ENCODE results near the gene RREB1. TPM values are rescaled to one million over a fixed set of nuclear protein-coding genes. Genes with fewer than 3 reads are reported as not detected.

The RREB1 gene
- total RNA-seq, 3 donors from 2014 or later: 64.9 to 85.9 (median 74.7) TPM

GRCh38 chr6:7138046-7138531 is 30.3 kb downstream of the RREB1 start:
- ATAC-seq (peak; percentile 18), DNase-seq (no peak)
- peaks cover 53% of the 10 kb centered on the region for H3K4me1 ChIP-seq (ENCODE audit: low read depth)
- no peak for TF ChIP-seq CTCF (IDR thresholded peaks at IDR 0.05)
- no peak overlapping the region for H3K4me3 ChIP-seq
- no peaks in the 10 kb centered on the region for H3K36me3 ChIP-seq (ENCODE audit: low read depth)
- intact Hi-C loops (cut with DNase I, micrococcal nuclease): no loop called here
- no peaks in the 10 kb centered on the region for H3K9me3 ChIP-seq

- H3K9me3 ChIP-seq: no peaks in the 10 kb centered on the region
- DNase-seq (peak; percentile 73 to 76 (median 74)), ATAC-seq (peak; percentile 67)
- H3K4me1 ChIP-seq (ENCODE audit: low read depth): peaks cover 59% of the 10 kb centered on the region
- TF ChIP-seq CTCF (IDR thresholded peaks at IDR 0.05): no peak
- intact Hi-C loops (cut with DNase I, micrococcal nuclease): no loop called here
- H3K4me3 ChIP-seq: no peak overlapping the region
- no peaks in the 10 kb centered on the region for H3K36me3 ChIP-seq (ENCODE audit: low read depth)
These were observed 31.2 kb downstream of the RREB1 start for GRCh38 chr6:7138921-7139358.

- ATAC-seq: peak; percentile 54
- H3K4me1 ChIP-seq (ENCODE audit: low read depth): peaks cover 63% of the 10 kb centered on the region
These were observed 32.2 kb downstream of the RREB1 start for GRCh38 chr6:7139835-7140470.

GRCh38 chr6:7140631-7141378 is 33.0 kb downstream of the RREB1 start:
- intact Hi-C loops (cut with DNase I, micrococcal nuclease): no loop called here
- Histone ChIP-seq H3K4me3 (peak overlapping the region; percentile 12), H3K9me3 (no peaks in the 10 kb centered on the region), H3K4me1 (ENCODE audit: low read depth) (peaks cover 66% of the 10 kb centered on the region), H3K36me3 (ENCODE audit: low read depth) (no peaks in the 10 kb centered on the region)
- TF ChIP-seq CTCF (IDR thresholded peaks at IDR 0.05): no peak
- peak; percentile 91 to 93 (median 93) for DNase-seq
- ATAC-seq: peak; percentile 82

More at GRCh38 chr6:7139835-7140470, 32.2 kb downstream of the RREB1 start:
- H3K9me3 ChIP-seq: no peaks in the 10 kb centered on the region
- no peak for TF ChIP-seq CTCF (IDR thresholded peaks at IDR 0.05)
- no peaks in the 10 kb centered on the region for H3K36me3 ChIP-seq (ENCODE audit: low read depth)
- intact Hi-C loops (cut with DNase I, micrococcal nuclease): no loop called here
- no peak overlapping the region for H3K4me3 ChIP-seq
- no peak for DNase-seq

GRCh38 chr6:7142228-7142801 is 34.6 kb downstream of the RREB1 start:
- intact Hi-C loops (cut with DNase I, micrococcal nuclease): no loop called here
- no peak for TF ChIP-seq CTCF (IDR thresholded peaks at IDR 0.05)
- Histone ChIP-seq H3K36me3 (ENCODE audit: low read depth) (no peaks in the 10 kb centered on the region), H3K4me1 (ENCODE audit: low read depth) (peaks cover 72% of the 10 kb centered on the region), H3K4me3 (no peak overlapping the region), H3K9me3 (no peaks in the 10 kb centered on the region)
- no peak for DNase-seq
- no peak for ATAC-seq

Data from mucosa of descending colon (tissue), 3 donors.